Measurements from ENCODE around the gene IFTAP. TPM values are rescaled to one million over a fixed set of nuclear protein-coding genes. Genes with fewer than 3 reads are reported as not detected.

Gene IFTAP
- total and polyA plus RNA-seq, 2 experiments from 2014 or later: 17.8 to 34.1 TPM

DNA sequence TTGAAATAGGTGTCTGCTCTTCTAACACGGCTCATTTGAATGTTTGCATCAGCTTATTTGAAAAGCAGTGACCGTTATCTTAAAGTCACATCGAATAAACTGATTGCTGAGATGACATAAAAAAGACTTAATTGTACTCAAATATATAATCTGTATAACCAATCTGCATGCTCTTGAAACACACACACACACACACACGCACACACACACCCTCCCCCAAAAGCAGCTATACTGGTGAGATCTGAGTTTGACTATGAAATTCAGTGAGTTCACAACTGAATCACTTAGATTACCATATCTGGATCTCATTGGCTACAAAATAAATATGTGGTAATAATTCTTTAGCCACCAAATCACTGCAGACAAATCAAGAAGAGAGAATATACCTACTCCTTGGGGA is 3.8 kb upstream of the IFTAP start:
- H3K27me3 ChIP-seq: peaks cover 29% of the 10 kb centered on the region
- TF ChIP-seq, protein P1, sequence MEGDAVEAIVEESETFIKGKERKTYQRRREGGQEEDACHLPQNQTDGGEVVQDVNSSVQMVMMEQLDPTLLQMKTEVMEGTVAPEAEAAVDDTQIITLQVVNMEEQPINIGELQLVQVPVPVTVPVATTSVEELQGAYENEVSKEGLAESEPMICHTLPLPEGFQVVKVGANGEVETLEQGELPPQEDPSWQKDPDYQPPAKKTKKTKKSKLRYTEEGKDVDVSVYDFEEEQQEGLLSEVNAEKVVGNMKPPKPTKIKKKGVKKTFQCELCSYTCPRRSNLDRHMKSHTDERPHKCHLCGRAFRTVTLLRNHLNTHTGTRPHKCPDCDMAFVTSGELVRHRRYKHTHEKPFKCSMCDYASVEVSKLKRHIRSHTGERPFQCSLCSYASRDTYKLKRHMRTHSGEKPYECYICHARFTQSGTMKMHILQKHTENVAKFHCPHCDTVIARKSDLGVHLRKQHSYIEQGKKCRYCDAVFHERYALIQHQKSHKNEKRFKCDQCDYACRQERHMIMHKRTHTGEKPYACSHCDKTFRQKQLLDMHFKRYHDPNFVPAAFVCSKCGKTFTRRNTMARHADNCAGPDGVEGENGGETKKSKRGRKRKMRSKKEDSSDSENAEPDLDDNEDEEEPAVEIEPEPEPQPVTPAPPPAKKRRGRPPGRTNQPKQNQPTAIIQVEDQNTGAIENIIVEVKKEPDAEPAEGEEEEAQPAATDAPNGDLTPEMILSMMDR (IDR thresholded peaks at IDR 0.05; ENCODE audit: poor library complexity): no peak
- TF ChIP-seq EZH2 (IDR thresholded peaks at IDR 0.05; ENCODE audit: borderline replicate concordance): no peak
- no peak for TF ChIP-seq EZH2phosphoT487 (IDR thresholded peaks at IDR 0.05; ENCODE audit: low read depth, severe bottlenecking, unreplicated experiment)
- H3K4me1 ChIP-seq (ENCODE audit: insufficient read depth): no peaks in the 10 kb centered on the region
- peaks cover 5% of the 10 kb centered on the region for H3K79me2 ChIP-seq
- no peak overlapping the region for H3K4me3 ChIP-seq
- H2AFZ ChIP-seq: no peak overlapping the region
- no peaks in the 10 kb centered on the region for H3K9me2 ChIP-seq (replicated peaks; ENCODE audit: insufficient read depth)
- H3K9me3 ChIP-seq (ENCODE audit: low read depth): no peaks in the 10 kb centered on the region
- DNase-seq (ENCODE audit: low spot score): no peak
- no peaks in the 10 kb centered on the region for H4K20me1 ChIP-seq (ENCODE audit: insufficient read depth, poor library complexity, severe bottlenecking)
- no peaks in the 10 kb centered on the region for H3K36me3 ChIP-seq (replicated peaks; ENCODE audit: insufficient read depth, low read depth)
- no peak overlapping the region for H3K27ac ChIP-seq
- 65% methylated on average over 4 of the region's 4 CpGs for whole genome bisulfite sequencing (ENCODE audit: low lambda C conversion rate, missing lambda C conversion rate)
- H3K4me2 ChIP-seq: no peak overlapping the region

DNA sequence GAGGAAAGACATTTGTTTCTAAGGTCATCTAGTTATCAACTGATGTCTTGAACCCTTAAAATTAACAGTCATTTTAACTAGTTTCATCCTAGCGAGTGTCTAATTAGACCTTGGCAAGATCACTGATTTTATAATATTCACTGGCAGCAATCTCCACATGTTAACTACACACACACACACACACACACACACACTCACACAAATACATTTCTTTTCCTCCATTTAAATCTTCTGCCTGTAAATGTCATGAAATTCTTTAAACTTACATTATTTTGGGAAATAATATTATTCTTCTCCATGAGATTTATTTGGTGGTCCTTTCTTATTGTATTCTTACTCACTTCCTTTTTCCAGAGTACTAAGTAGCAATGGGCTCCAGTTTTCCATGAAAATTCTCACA is 2.9 kb upstream of the IFTAP start:
- Histone ChIP-seq H3K27me3 (peaks cover 22% of the 10 kb centered on the region), H3K36me3 (replicated peaks; ENCODE audit: insufficient read depth, low read depth) (no peaks in the 10 kb centered on the region), H3K4me1 (ENCODE audit: insufficient read depth) (no peaks in the 10 kb centered on the region), H4K20me1 (ENCODE audit: insufficient read depth, poor library complexity, severe bottlenecking) (no peaks in the 10 kb centered on the region), H3K9me3 (ENCODE audit: low read depth) (no peaks in the 10 kb centered on the region), H3K79me2 (peaks cover 8% of the 10 kb centered on the region), H3K4me2 (no peak overlapping the region), H3K4me3 (no peak overlapping the region), H3K27ac (no peak overlapping the region), H3K9me2 (replicated peaks; ENCODE audit: insufficient read depth) (no peaks in the 10 kb centered on the region), H2AFZ (no peak overlapping the region)
- TF ChIP-seq EZH2phosphoT487 (IDR thresholded peaks at IDR 0.05; ENCODE audit: low read depth, severe bottlenecking, unreplicated experiment) (no peak), EZH2 (IDR thresholded peaks at IDR 0.05; ENCODE audit: borderline replicate concordance) (no peak)
- TF ChIP-seq, protein P1 (IDR thresholded peaks at IDR 0.05; ENCODE audit: poor library complexity): no peak
- no peak for DNase-seq (ENCODE audit: low spot score)
- WGBS (ENCODE audit: low lambda C conversion rate, missing lambda C conversion rate): 55% methylated on average over 1 of the region's 1 CpG

GRCh38 chr11:36596880-36597279 is 2.6 kb downstream of the IFTAP start:
- no peak for DNase-seq (ENCODE audit: low spot score)
- Histone ChIP-seq H3K36me3 (replicated peaks; ENCODE audit: insufficient read depth, low read depth) (no peaks in the 10 kb centered on the region), H3K4me3 (no peak overlapping the region), H2AFZ (no peak overlapping the region), H3K9me3 (ENCODE audit: low read depth) (no peaks in the 10 kb centered on the region), H3K27ac (no peak overlapping the region), H3K4me2 (no peak overlapping the region), H4K20me1 (ENCODE audit: insufficient read depth, poor library complexity, severe bottlenecking) (no peaks in the 10 kb centered on the region), H3K4me1 (ENCODE audit: insufficient read depth) (no peaks in the 10 kb centered on the region), H3K79me2 (peaks cover 8% of the 10 kb centered on the region), H3K9me2 (replicated peaks; ENCODE audit: insufficient read depth) (no peaks in the 10 kb centered on the region), H3K27me3 (no peaks in the 10 kb centered on the region)
- TF ChIP-seq, protein P1 (IDR thresholded peaks at IDR 0.05; ENCODE audit: poor library complexity): no peak
- TF ChIP-seq EZH2phosphoT487 (IDR thresholded peaks at IDR 0.05; ENCODE audit: low read depth, severe bottlenecking, unreplicated experiment): no peak
- TF ChIP-seq EZH2 (IDR thresholded peaks at IDR 0.05; ENCODE audit: borderline replicate concordance): no peak

- H3K9me3 ChIP-seq (ENCODE audit: low read depth): no peaks in the 10 kb centered on the region
- H3K9me2 ChIP-seq (replicated peaks; ENCODE audit: insufficient read depth): no peaks in the 10 kb centered on the region
- no peaks in the 10 kb centered on the region for H3K4me1 ChIP-seq (ENCODE audit: insufficient read depth)
- no peak for DNase-seq (ENCODE audit: low spot score)
- peaks cover 8% of the 10 kb centered on the region for H3K79me2 ChIP-seq
- H3K27me3 ChIP-seq: no peaks in the 10 kb centered on the region
- no peak within 1 kb of the TSS for H3K4me3 ChIP-seq
- no peaks in the 10 kb centered on the region for H4K20me1 ChIP-seq (ENCODE audit: insufficient read depth, poor library complexity, severe bottlenecking)
- no peak within 1 kb of the TSS for H3K27ac ChIP-seq
- TF ChIP-seq EZH2 (IDR thresholded peaks at IDR 0.05; ENCODE audit: borderline replicate concordance) (no peak), EZH2phosphoT487 (IDR thresholded peaks at IDR 0.05; ENCODE audit: low read depth, severe bottlenecking, unreplicated experiment) (no peak)
- TF ChIP-seq, protein P1 (IDR thresholded peaks at IDR 0.05; ENCODE audit: poor library complexity): no peak
- 87% methylated on average over 2 of the region's 2 CpGs for WGBS (ENCODE audit: low lambda C conversion rate, missing lambda C conversion rate)
- no peak within 1 kb of the TSS for H3K4me2 ChIP-seq
- no peak within 1 kb of the TSS for H2AFZ ChIP-seq
- no peaks in the 10 kb centered on the region for H3K36me3 ChIP-seq (replicated peaks; ENCODE audit: insufficient read depth, low read depth)
These were observed 3.7 kb downstream of the IFTAP start, which contains the start of gene RAG2 for GRCh38 chr11:36598051-36598450. TSS of gene RAG2 (minus strand) at chr11:36598236. CDS start at chr11:36594168, 4,068 bp downstream.
